ENCODE results near the gene KCNA10.

Gene KCNA10

GRCh38 chr1:110495926-110496600 is 22.9 kb downstream of the KCNA10 start:
- DNase-seq, result peak; percentile 84 to 86

DNA sequence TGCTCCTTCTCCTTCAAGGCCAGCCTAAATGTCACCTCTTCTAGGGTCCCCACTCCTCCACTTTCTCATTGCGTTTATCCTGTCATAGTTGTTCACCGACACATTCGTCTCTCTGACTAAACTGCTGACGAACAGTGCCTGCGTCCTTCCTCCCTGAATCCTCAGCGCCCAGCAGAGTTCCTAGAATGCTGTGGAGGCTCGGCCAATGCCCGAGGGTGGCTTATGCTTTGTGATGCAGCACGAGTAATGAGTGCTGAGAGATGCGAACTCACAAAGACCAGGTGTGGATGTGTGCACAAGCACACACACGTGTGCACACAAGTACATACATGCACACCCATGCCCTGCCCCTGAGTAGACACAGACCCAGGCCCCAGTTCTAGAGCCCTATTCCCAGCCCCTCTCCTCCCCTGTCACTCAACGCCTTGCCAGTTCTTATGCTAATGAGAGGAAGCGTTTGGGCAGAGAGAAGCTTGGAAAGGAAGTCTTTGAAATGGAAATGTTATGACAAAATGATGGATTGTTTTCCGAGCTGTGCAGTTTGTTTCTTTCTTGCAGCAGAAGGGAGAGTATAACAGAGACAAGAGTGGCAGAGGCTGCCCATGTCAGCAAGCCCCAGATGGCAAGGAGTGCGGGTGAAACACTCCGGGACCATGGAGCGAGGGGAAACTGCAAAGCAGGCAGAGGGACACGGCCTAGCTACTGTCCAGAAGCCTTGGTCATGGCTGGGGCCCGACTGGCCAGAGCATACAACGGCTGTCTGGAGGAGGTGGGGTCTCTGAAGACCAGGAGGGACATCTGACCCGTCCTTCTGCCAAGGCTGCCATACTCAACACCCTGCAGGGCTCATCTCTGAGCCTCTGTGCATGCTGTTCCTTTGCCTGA is 24.2 kb downstream of the KCNA10 start:
- DNase-seq, result no peak

GRCh38 chr1:110494036-110494435 is 24.9 kb downstream of the KCNA10 start:
- no peak for DNase-seq

DNA sequence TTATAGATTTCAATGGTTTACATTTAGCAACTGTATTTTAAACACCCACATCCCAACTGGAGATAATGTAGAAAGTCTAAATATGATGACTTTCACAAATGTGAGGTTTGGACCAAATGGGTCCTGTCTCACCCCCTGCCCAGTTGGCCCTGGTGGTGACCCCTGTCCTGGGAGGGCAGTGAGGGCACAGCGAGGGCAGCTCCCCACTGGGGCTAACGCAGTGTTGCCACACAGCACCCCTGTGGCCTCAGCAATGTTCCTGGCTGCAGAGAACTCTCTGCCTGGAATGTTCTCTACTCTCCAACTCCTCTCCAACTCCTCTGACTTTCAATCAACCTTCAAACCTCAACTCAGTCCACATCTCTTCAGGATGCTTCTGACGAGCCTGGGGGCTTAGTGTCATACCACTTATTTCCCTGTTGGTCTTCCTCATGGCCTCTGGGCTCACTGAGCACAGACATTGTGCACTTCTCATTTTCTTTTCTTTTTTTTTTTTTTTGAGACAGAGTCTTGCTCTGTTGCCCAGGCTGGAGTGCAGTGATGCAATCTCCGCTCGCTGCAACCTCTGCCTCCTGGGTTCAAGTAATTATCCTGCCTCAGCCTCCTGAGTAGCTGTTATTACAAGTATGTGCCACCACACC is 25.8 kb downstream of the KCNA10 start:
- no peak for DNase-seq

GRCh38 chr1:110492573-110492972 is 26.4 kb downstream of the KCNA10 start:
- DNase-seq, result no peak

- DNase-seq, result no peak
Measured at GRCh38 chr1:110490791-110491451, 28.1 kb downstream of the KCNA10 start.

GRCh38 chr1:110489973-110490542 is 28.9 kb downstream of the KCNA10 start:
- DNase-seq, result no peak

- no peak for DNase-seq
Measured at GRCh38 chr1:110489406-110489805, 29.6 kb downstream of the KCNA10 start.

DNA sequence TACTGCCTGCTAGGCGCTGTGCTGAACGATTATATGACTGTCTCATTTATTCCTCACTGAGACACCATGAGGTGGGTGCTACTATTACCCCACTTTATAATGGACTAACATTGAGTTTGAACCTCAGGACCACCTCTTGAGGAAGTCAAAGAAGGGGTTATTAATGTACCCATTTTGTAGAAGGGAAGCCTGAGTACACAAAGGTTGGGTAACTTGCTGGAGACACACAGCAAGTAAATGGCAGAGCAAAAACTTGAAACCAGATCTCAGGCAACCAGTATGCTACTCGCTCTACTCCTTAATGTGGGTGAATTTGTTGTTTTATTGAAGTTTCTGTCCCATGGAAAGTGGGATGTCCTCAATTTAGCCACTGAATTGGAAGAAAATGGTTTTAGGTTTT is 30.1 kb downstream of the KCNA10 start:
- no peak for DNase-seq

DNA sequence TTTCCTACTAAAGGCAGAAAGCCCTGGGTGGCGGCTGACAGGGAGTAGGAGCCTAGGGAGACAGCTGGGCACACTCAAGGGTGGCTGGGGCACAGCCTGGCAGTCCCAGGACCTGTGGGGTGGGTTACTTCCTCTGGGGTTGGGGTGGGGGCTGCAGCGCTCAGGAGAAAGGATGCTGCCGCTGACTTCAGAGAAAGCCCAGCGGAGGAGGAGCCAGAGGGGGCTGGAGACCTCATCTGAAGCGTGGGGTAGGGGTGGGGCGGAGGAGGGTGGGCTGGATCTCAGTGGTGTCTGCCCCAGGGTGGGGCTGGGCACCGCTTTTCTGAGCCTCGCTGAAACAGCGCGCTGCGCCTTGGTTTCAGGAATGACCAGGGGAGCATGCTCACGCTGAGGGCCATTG is 30.8 kb downstream of the KCNA10 start:
- DNase-seq, result no peak

GRCh38 chr1:110487726-110488125 is 31.2 kb downstream of the KCNA10 start:
- no peak for DNase-seq

DNA sequence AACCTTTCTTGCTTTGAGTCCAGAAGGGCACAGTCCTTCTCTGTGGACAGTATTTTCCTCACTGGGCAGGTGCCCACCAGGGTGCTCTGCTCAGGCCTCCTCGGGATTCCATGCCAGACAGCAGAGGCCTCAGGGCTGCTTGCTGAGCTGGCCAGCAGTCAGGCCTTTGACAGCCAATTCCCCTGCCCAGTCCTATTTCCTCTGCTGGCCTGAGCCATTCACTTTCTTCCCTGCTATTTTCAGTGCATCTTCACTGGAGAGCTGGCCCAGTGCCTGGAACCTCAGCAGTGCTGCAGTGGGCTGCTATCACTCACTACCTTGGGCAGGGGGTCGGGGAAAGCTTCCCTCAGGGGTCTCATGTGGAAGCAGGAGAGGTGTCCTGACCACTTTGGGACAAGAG is 33.2 kb downstream of the KCNA10 start:
- DNase-seq, result no peak

DNA sequence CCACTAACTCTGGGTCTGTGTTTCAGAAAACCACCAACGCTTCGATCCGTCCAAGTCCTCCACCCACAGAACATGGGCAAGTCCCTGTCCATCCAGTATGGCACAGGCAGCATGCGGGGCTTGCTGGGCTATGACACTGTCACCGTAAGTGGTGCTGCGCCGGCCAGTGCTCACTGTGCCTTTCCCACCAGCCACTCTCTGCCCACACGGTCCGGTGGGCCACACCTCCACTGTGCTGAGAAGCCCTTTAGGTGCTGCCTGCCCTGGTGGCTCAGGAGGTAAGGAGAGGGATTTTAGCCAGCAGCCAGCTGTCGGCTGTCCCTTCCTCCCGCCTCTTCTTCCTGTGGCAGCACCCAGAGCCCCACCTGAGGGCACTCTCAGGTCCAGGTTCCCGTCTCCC is 34.2 kb downstream of the KCNA10 start:
- no peak for DNase-seq

DNA sequence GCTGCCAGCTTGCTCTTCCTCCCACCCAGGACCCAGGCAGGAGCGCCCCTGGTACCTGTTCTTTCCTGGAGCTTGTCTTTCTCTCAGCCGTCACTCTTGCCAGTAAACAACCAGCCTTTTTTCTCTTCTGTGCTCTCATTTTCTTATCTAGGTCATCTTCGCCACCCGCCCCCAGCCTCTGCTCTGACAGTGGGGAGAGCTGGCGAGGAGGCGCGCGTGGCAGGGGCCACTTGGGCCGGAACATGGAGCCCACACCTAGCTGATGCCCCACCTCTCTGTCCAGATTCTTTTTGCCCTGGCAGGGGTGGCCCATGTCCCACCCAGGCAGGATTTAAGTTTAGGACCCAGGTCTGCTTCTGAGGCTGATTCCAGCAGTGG is 35.7 kb downstream of the KCNA10 start:
- DNase-seq, result no peak

GRCh38 chr1:110482662-110483307 is 36.2 kb downstream of the KCNA10 start:
- no peak for DNase-seq

DNA sequence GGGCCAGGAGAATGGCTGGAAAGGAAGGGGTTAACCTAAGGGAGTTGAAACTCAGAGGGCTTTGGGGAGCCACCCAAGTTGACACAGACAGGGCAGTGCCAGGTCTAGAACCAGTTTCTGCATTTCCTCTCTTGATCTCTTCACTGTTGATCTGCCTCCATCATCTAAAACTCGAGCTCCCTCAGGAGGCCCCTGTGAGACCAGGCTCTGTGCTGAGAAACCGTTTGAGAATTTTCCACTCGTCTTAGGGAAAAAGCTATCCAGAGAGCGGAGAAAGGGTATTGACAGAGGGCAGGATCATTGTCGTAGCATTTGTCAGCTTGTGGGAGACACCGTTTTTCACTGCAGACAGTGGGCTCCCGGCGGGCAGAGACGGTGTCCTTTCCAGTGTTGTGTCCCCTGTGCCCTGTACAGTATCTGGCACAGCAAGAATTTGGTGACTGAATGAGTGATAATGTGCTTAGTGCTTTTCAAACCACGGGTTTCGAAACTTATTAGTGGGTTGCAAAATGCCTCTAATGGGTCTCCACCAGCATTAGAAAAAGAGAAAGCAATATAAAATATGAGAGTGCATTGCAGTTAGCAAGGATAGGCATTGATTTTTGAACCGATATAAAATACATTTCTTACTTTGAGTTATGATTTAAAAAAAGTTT is 36.9 kb downstream of the KCNA10 start:
- DNase-seq, result no peak

- no peak for DNase-seq
Measured at GRCh38 chr1:110480356-110481096, 38.4 kb downstream of the KCNA10 start.

- no peak for DNase-seq
Measured at GRCh38 chr1:110478886-110479285, 40.1 kb downstream of the KCNA10 start.

DNA sequence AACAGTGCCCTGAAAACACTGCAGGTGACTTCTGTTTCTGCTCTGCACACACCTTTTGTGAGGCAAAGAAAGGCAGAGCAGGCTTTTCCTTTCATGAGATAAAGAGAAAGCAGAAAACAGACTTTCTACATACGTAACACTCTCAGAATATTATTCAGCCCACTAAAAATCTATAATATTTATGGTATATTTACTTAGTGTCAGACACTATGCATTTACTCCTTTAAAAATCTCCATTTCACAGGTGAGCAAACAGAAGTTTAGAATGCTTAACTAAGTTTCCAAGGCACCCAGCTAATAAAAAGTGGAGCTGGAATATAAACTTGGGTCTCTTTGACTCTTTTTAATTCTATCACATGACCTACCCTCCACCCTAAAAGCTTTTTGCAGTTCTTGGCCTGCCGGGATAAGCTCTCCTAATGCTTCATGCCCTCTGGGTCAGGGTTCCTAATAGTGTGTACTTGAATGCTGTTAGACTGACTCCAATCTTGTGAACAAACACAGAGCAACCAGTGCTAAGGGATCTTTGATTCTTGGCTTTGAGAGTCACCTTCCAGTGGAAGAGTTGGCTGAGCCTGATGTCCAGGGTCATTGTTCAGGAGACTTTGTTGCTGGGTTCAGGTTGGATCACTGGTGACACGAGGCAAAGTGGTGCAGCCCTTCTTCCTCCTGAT is 40.9 kb downstream of the KCNA10 start:
- no peak for DNase-seq

GRCh38 chr1:110477445-110477957 is 41.5 kb downstream of the KCNA10 start:
- no peak for DNase-seq

Data from stimulated activated CD4-positive, alpha-beta T cell treated with anti-CD3 and anti-CD28 coated beads, Interleukin-2, amount 100 ng/mL, for 48 hours (primary cell).